Midbrain (tissue), 1 donor: Measurements from ENCODE around the gene STX8.

Experiments
- DNase-seq: peaks from one replicate; lab custom pipeline; 2025; lab: John Stamatoyannopoulos, UW

The STX8 gene

GRCh38 chr17:9209347-9209746 lies 366.3 kb downstream of the STX8 start:
- no peak for DNase-seq

- no peak for DNase-seq
These were observed 367.1 kb downstream of the STX8 start for GRCh38 chr17:9208381-9209105.

GRCh38 chr17:9206741-9207332 lies 368.8 kb downstream of the STX8 start:
- DNase-seq = no peak

GRCh38 chr17:9206410-9206703 lies 369.3 kb downstream of the STX8 start:
- no peak for DNase-seq

- no peak for DNase-seq
These were observed 369.9 kb downstream of the STX8 start for GRCh38 chr17:9205520-9206409.

GRCh38 chr17:9204637-9205329 lies 370.8 kb downstream of the STX8 start:
- no peak for DNase-seq

GRCh38 chr17:9203771-9204425 lies 371.7 kb downstream of the STX8 start:
- DNase-seq = no peak

GRCh38 chr17:9202532-9202931 lies 373.1 kb downstream of the STX8 start:
- no peak for DNase-seq

GRCh38 chr17:9200699-9201359 lies 374.8 kb downstream of the STX8 start:
- DNase-seq = no peak
